Gastroesophageal sphincter (tissue), 3 donors: ENCODE measurements around the gene USP47.

Experiments
- CTCF ChIP-seq, 4 experiments: fragments of 200-600 bp in 2 of 4; fragments of 450-650 bp in 2 of 4; sonication (generic) in 1 of 4; IDR thresholded peaks; one replicate each; pipeline ENCODE4 v1.5.1; 2017 to 2019; ENCODE audit warnings: antibody characterized with exemption in 4 of 4, mild to moderate bottlenecking in 2 of 4, moderate library complexity in 2 of 4
- POLR2A ChIP-seq, 2 donors: fragments of 450-650 bp; IDR thresholded peaks; one replicate each; pipeline ENCODE4 v1.6.1; 2017; ENCODE audit warnings: antibody characterized with exemption in 2 of 2, mild to moderate bottlenecking in 2 of 2, moderate library complexity in 1 of 2

- TF ChIP-seq CTCF (IDR thresholded peaks at IDR 0.05) (no peak), POLR2A (IDR thresholded peaks at IDR 0.05) (no peak)
Observed at GRCh38 chr11:11793073-11793472, 48.7 kb upstream of the USP47 start.
